Activated T-helper 1 cell treated with Interleukin-2 at 50 U/mL for 16 hours (primary cell): ENCODE data around the gene KRT16.
"Not testable (repeated sequence)": the region's sequence is repeated elsewhere in the genome, so short reads cannot be mapped to it uniquely, and the experiment has no call there.

Source experiments
- DNase-seq: peaks from one replicate; pipeline ENCODE4 v3.0.0-alpha.2; 2020; ENCODE audit warnings: low read depth

Gene KRT16

GRCh38 chr17:41614767-41615166 lies 2.2 kb upstream of the KRT16 start:
- not testable (repeated sequence) for DNase-seq

GRCh38 chr17:41614098-41614497 lies 1.5 kb upstream of the KRT16 start:
- DNase-seq: no peak

GRCh38 chr17:41613277-41614082 lies 913 bp upstream of the KRT16 start:
- no peak for DNase-seq

- no peak for DNase-seq
Observed at GRCh38 chr17:41610965-41611640, 1.5 kb downstream of the KRT16 start.

GRCh38 chr17:41610061-41610517 lies 2.5 kb downstream of the KRT16 start:
- not testable (repeated sequence) for DNase-seq

GRCh38 chr17:41606930-41607329 lies 5.6 kb downstream of the KRT16 start:
- not testable (repeated sequence) for DNase-seq

GRCh38 chr17:41602524-41602923 lies 10.0 kb downstream of the KRT16 start:
- no peak for DNase-seq

- no peak for DNase-seq
Observed at GRCh38 chr17:41600318-41600717, 12.2 kb downstream of the KRT16 start.

GRCh38 chr17:41599680-41600079 lies 12.9 kb downstream of the KRT16 start:
- DNase-seq: no peak

GRCh38 chr17:41595585-41595984 lies 17.0 kb downstream of the KRT16 start:
- no peak for DNase-seq

- DNase-seq: no peak
Observed at GRCh38 chr17:41594363-41594915, 18.1 kb downstream of the KRT16 start.

- no peak for DNase-seq
Observed at GRCh38 chr17:41593306-41593981, 19.1 kb downstream of the KRT16 start.

GRCh38 chr17:41592601-41593305 lies 19.8 kb downstream of the KRT16 start:
- DNase-seq: no peak

GRCh38 chr17:41589301-41589700 lies 23.3 kb downstream of the KRT16 start:
- DNase-seq: no peak

- DNase-seq: no peak
Observed at GRCh38 chr17:41588126-41588810, 24.3 kb downstream of the KRT16 start.

GRCh38 chr17:41586863-41587495 lies 25.6 kb downstream of the KRT16 start, which contains the start of gene KRT14:
KRT14 (minus strand) TSS chr17:41586895; CDS start chr17:41586834, 61 bp downstream.
- DNase-seq: no peak

GRCh38 chr17:41585301-41586056 lies 27.1 kb downstream of the KRT16 start:
- no peak for DNase-seq

- DNase-seq: not testable (repeated sequence)
Observed at GRCh38 chr17:41584331-41584927, 28.1 kb downstream of the KRT16 start.
